BLaER1 treated with 17β-estradiol and CSF1 and Interleukin-3, amounts not matched to agents 10 nM and 100 nM (cell line): ENCODE data around the gene KRTAP9-4.
"Not testable (repeated sequence)": the region's sequence is repeated elsewhere in the genome, so short reads cannot be mapped to it uniquely, and the experiment has no call there.

Experiments used
- H3K27ac ChIP-seq, 11 experiments: shearing (Covaris generic); formaldehyde crosslinking; 2 replicates each; pipeline ENCODE4 v1.8.1; 2022
- H3K27me3 ChIP-seq, 11 experiments: shearing (Covaris generic); formaldehyde crosslinking; 2 replicates each; pipeline ENCODE4 v1.8.1; 2022
- H3K36me3 ChIP-seq, 11 experiments: shearing (Covaris generic); formaldehyde crosslinking; 2 replicates each; pipeline ENCODE4 v1.8.1; 2022
- H3K4me1 ChIP-seq, 10 experiments: shearing (Covaris generic); formaldehyde crosslinking; 2 replicates each; pipeline ENCODE4 v1.8.1; 2022
- H3K4me2 ChIP-seq, 11 experiments: shearing (Covaris generic); formaldehyde crosslinking; 2 replicates each; pipeline ENCODE4 v1.8.1; 2022
- H3K4me3 ChIP-seq, 10 experiments: shearing (Covaris generic); formaldehyde crosslinking; 2 replicates each; pipeline ENCODE4 v1.8.1; 2022
- H3K9ac ChIP-seq, 11 experiments: shearing (Covaris generic); formaldehyde crosslinking; 2 replicates each; pipeline ENCODE4 v1.8.1; 2022
- H3K9me3 ChIP-seq, 11 experiments: shearing (Covaris generic); formaldehyde crosslinking; replicated peaks in 1 of 11; 2 replicates each; pipeline ENCODE4 v1.8.1; 2022
- H4K20me1 ChIP-seq, 11 experiments: shearing (Covaris generic); formaldehyde crosslinking; 2 replicates each; pipeline ENCODE4 v1.8.1; 2022
- Cebpa-rat ChIP-seq, 11 experiments: shearing (Covaris generic); IDR thresholded peaks; 2 replicates each; pipeline ENCODE4 v1.8.1; 2022

Gene KRTAP9-4

DNA sequence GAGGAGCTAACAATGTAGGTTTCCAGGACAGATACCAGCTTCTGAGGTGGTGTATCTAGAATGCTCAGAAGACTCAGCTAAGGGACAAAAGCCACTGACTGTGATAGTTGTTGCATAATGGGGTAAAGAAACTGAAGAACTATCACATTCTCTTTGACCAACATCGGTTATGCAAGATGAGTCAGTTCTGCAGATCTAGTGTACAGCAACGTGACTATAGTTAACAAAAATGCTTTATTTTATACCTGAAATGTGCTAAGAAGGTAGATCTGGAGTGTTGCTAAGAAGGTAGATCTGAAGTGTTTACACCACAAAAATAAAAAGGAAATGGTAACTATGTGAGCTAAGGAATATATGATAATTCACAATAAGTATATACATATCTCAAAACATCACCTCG, 18.2 kb downstream of the KRTAP9-4 start:
- H4K20me1 ChIP-seq, result no peaks in the 10 kb centered on the region
- no peak for TF ChIP-seq Cebpa-rat (IDR thresholded peaks at IDR 0.05)
- H3K4me2 ChIP-seq, result no peak overlapping the region
- H3K27ac ChIP-seq, result no peak overlapping the region
- H3K4me3 ChIP-seq, result no peak overlapping the region
- H3K27me3 ChIP-seq, result no peaks in the 10 kb centered on the region
- no peaks in the 10 kb centered on the region for H3K36me3 ChIP-seq
- no peak overlapping the region for H3K9ac ChIP-seq
- H3K9me3 ChIP-seq, result no peaks in the 10 kb centered on the region
- H3K4me1 ChIP-seq, result peaks cover 0 to 9% (median 0%) of the 10 kb centered on the region in 10 experiments; a peak in 3 of 20 replicates

DNA sequence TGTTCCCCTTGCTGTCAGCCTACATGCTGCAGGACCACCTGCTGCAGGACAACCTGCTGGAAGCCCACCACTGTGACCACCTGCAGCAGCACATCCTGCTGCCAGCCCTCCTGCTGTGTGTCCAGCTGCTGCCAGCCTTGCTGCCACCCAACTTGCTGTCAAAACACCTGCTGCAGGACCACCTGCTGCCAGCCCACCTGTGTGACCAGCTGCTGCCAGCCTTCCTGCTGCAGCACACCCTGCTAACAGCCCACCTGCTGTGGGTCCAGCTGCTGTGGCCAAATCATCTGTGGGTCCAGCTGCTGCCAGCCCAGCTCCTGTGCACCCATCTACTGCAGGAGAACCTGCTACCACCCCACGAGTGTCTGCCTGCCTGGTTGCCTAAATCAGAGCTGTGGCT, 21.8 kb downstream of the KRTAP9-4 start:
- not testable (repeated sequence) for H4K20me1 ChIP-seq, H3K4me2 ChIP-seq, H3K4me1 ChIP-seq, H3K4me3 ChIP-seq, H3K27ac ChIP-seq, H3K9me3 ChIP-seq, H3K27me3 ChIP-seq, H3K36me3 ChIP-seq, H3K9ac ChIP-seq

DNA sequence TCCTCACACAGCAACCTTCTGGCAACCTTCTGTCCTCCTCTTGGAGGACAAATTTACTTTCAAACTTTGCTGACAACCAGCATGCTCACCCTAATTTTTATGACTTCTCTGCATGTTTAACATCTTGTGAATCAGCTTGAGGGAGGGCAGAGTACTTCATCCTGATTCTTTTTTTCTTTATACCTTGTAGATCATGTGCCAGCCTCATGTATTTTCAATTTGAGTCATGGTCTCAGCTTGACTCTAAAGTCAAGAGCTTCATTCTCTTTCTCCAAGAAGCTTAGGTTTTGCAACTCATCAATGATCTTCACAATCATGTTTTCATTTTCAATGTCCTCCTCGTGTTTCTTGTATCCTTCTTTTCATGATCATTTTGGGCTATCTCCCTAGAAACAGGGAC, 22.4 kb downstream of the KRTAP9-4 start:
- no peaks in the 10 kb centered on the region for H3K27me3 ChIP-seq
- no peaks in the 10 kb centered on the region for H3K36me3 ChIP-seq
- H3K4me1 ChIP-seq, result peaks cover 0 to 10% (median 0%) of the 10 kb centered on the region in 10 experiments; a peak in 4 of 20 replicates
- H4K20me1 ChIP-seq, result no peaks in the 10 kb centered on the region
- no peak overlapping the region for H3K4me3 ChIP-seq
- no peak overlapping the region for H3K27ac ChIP-seq
- H3K9me3 ChIP-seq, result no peaks in the 10 kb centered on the region
- TF ChIP-seq Cebpa-rat (IDR thresholded peaks at IDR 0.05), result no peak
- no peak overlapping the region for H3K9ac ChIP-seq
- H3K4me2 ChIP-seq, result no peak overlapping the region

DNA sequence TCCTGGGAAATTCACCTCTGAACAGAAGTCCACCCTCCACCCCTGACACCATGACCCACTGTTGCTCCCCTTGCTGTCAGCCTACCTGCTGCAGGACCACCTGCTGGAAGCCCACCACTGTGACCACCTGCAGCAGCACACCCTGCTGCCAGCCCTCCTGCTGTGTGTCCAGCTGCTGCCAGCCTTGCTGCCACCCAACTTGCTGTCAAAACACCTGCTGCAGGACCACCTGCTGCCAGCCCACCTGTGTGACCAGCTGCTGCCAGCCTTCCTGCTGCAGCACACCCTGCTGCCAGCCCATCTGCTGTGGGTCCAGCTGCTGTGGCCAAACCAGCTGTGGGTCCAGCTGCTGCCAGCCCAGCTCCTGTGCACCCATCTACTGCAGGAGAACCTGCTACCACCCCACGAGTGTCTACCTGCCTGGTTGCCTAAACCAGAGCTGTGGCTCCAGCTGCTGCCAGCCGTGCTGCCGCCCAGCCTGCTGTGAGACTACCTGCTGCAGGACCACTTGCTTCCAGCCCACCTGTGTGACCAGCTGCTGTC, 26.2 kb downstream of the KRTAP9-4 start, which contains the start of gene KRTAP9-7:
Gene KRTAP9-7, plus strand, starts transcription at position 51 of the 543 bp plus-strand sequence. Its CDS starts 0 bp downstream, at position 51.
- H3K4me1 ChIP-seq, H3K27me3 ChIP-seq, H3K4me3 ChIP-seq, H3K36me3 ChIP-seq, H4K20me1 ChIP-seq, H3K9ac ChIP-seq, H3K9me3 ChIP-seq: not testable (repeated sequence)
- Histone ChIP-seq H3K27ac (peak within 1 kb of the TSS in 1 of 11 experiments; percentile 14; a peak in 2 of 22 replicates), H3K4me2 (peak within 1 kb of the TSS in 3 of 11 experiments; percentile 23 to 37 (median 29); a peak in 3 of 22 replicates)

DNA sequence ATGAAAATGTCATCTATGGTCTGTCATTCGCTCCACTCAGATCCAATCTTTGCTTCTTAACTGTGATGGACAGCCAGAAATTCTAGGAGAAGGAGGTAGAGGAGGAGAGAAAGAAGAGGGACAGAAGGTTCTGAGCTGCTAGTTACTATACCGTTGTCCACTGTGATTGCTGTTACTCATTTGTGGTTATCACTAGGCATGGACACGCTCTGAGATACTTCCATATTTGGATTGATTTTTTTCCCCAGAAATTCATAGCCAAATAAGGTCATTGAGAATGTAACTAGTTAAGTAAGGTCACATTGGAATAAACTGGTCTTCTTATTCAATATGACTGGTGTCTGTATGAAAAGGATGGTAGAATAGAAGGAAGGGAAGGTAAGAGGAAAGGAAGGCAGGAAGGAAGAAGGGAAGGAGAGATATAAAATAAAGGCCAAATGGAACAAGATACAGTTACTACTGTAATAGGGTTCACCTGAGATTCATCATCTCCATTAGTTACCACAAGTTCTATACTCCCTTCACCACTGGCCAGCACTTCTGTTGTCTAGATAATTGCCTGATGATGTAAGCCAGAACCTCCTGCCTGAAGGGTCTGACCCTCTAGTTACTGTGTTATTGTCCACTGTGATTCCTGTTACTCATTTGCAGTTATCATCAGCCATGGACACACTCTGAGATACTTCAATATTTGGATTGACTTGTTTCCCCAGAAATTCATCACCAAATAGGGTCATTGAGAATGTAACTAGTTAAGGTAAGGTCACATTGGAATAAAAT, 28.9 kb downstream of the KRTAP9-4 start:
- no peaks in the 10 kb centered on the region for H3K36me3 ChIP-seq
- H3K4me1 ChIP-seq, result peaks cover 0 to 12% (median 0%) of the 10 kb centered on the region in 10 experiments; a peak in 5 of 20 replicates
- no peaks in the 10 kb centered on the region for H3K27me3 ChIP-seq
- H3K9me3 ChIP-seq, result 0 out of 22 replicates have a peak, but pooled peaks cover 0 to 6% (median 0%) of the 10 kb centered on the region in 11 experiments
- H3K9ac ChIP-seq, result no peak overlapping the region
- H3K4me2 ChIP-seq, result no peak overlapping the region
- H3K27ac ChIP-seq, result no peak overlapping the region
- no peak overlapping the region for H3K4me3 ChIP-seq
- TF ChIP-seq Cebpa-rat (IDR thresholded peaks at IDR 0.05), result no peak
- H4K20me1 ChIP-seq, result no peaks in the 10 kb centered on the region

DNA sequence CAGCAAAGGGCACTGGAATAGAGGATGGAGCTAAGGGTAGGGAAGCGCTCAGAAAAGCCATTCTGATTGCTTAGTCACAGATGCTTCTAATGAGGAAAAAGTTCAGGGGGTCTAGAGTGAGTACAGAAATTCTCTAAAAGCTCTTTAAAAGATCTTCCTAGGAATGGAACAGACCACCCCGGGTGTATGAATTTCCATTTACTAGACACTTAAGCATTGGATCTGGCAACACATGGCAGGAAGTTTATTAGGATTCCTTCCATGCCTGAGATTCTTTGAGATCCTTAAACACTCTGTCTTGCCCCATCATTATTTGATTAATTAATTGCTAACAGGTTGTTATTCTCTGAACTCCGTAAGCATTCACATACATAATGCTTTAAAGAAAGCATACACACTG, 34.6 kb downstream of the KRTAP9-4 start:
- Histone ChIP-seq H3K4me2 (peak overlapping the region in 7 of 11 experiments; percentile 11 to 69 (median 38); a peak in 12 of 22 replicates), H3K36me3 (no peaks in the 10 kb centered on the region)
- no peak for TF ChIP-seq Cebpa-rat (IDR thresholded peaks at IDR 0.05)

DNA sequence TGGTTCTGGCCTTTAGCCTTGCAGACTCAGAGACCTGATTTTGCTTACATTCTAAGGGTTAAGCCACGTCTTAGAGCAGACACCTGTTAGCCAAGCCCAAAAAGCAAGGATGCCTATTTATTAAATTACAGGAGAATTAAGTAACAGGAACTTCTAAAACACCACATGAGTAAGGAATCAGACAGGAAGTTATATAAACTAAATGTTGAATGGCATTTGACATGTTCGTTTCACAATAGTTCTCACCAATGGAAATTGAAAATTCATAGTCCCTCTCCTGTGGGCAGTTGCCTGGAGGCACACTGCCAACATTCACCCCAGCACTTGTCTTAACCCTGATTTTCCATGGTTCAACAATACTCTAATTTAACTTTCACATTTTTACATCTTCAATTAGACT, 35.1 kb downstream of the KRTAP9-4 start:
- peak overlapping the region in 7 of 11 experiments; percentile 11 to 69 (median 38); a peak in 13 of 22 replicates for H3K4me2 ChIP-seq
- H3K9ac ChIP-seq, result no peak overlapping the region
- TF ChIP-seq Cebpa-rat (IDR thresholded peaks at IDR 0.05), result peak in 2 of 11 experiments; percentile 15 to 30; a peak in 1 of 22 replicates
- no peak overlapping the region for H3K4me3 ChIP-seq
- no peaks in the 10 kb centered on the region for H3K36me3 ChIP-seq
- no peaks in the 10 kb centered on the region for H4K20me1 ChIP-seq
- H3K27me3 ChIP-seq, result no peaks in the 10 kb centered on the region
- H3K9me3 ChIP-seq, result 0 out of 22 replicates have a peak, but pooled peaks cover 0 to 6% (median 0%) of the 10 kb centered on the region in 11 experiments
- no peak overlapping the region for H3K27ac ChIP-seq
- peaks cover 0 to 37% (median 11%) of the 10 kb centered on the region in 10 experiments; a peak in 12 of 20 replicates for H3K4me1 ChIP-seq

More for the DNA sequence above, 34.6 kb downstream of the KRTAP9-4 start:
- Histone ChIP-seq H3K9ac (no peak overlapping the region), H3K27me3 (no peaks in the 10 kb centered on the region), H3K4me3 (no peak overlapping the region), H4K20me1 (no peaks in the 10 kb centered on the region), H3K9me3 (0 out of 22 replicates have a peak, but pooled peaks cover 0 to 6% (median 0%) of the 10 kb centered on the region in 11 experiments), H3K27ac (no peak overlapping the region), H3K4me1 (peaks cover 0 to 37% (median 11%) of the 10 kb centered on the region in 10 experiments; a peak in 12 of 20 replicates)

DNA sequence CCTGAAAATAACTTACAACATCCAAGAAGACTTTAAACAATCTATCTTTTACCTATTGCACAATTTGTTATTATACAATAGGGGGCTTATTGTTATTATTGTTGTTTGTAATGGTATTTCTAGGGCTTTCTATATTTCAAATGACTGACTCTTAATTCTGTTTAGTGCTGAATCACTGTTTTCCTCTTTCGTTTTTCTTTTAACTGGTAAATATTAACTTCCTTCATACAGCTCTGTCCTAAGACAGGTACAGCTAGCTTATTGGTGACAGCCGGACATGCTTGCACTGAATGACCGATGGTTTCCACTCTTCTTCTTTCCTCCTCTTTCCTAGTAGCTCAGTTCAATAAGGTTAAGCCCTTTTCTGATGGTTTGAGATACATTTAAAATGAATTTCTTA, 37.6 kb downstream of the KRTAP9-4 start:
- TF ChIP-seq Cebpa-rat (IDR thresholded peaks at IDR 0.05), result no peak
- no peaks in the 10 kb centered on the region for H4K20me1 ChIP-seq
- no peaks in the 10 kb centered on the region for H3K36me3 ChIP-seq
- no peaks in the 10 kb centered on the region for H3K27me3 ChIP-seq
- H3K9me3 ChIP-seq, result no peaks in the 10 kb centered on the region
- H3K4me3 ChIP-seq, result no peak overlapping the region
- no peak overlapping the region for H3K9ac ChIP-seq
- no peak overlapping the region for H3K27ac ChIP-seq
- H3K4me2 ChIP-seq, result peak overlapping the region in 2 of 11 experiments; percentile 2 to 17; a peak in 2 of 22 replicates
- H3K4me1 ChIP-seq, result peaks cover 0 to 37% (median 11%) of the 10 kb centered on the region in 10 experiments; a peak in 12 of 20 replicates

DNA sequence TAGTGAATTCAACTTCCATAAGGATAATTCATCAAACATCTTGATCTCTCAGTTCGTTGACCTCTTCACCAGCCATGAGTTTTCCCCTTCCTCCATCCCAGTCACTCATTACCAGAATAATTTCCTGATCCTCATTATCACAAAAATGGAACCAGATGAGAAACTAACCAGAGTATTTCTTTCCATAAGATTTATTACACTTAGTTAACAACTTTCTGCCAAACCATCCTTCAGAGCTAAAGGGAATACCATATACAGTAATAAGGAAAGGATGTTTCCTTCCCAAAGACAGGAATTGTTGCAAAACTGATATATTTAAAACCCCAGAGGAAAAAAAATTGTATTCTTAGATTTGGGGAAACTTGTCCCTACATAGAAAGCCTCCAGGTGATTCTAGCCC, 44.5 kb downstream of the KRTAP9-4 start:
- Histone ChIP-seq H3K9ac (no peak overlapping the region), H3K4me3 (no peak overlapping the region), H3K4me1 (peaks cover 0 to 5% (median 0%) of the 10 kb centered on the region in 10 experiments; a peak in 1 of 20 replicates), H3K9me3 (peaks cover 0 to 8% (median 0%) of the 10 kb centered on the region in 11 experiments; a peak in 6 of 22 replicates), H3K4me2 (no peak overlapping the region), H3K36me3 (no peaks in the 10 kb centered on the region), H4K20me1 (no peaks in the 10 kb centered on the region), H3K27me3 (no peaks in the 10 kb centered on the region), H3K27ac (no peak overlapping the region)
- no peak for TF ChIP-seq Cebpa-rat (IDR thresholded peaks at IDR 0.05)
